Dendritic cell treated with granulocyte-macrophage colony-stimulating factor and Interleukin-4, amounts not matched to agents 40 ng/mL and 50 ng/mL, for 4 days (primary cell): ENCODE data around the gene ANGPTL8.

ENCODE experiments used
- H3K27ac Mint-ChIP-seq: one replicate; pipeline ENCODE4 v1.8.0; 2022; ENCODE audit warnings: mild to moderate bottlenecking, mixed read lengths
- H3K27me3 Mint-ChIP-seq: one replicate; pipeline ENCODE4 v1.8.0; 2022; ENCODE audit warnings: mild to moderate bottlenecking, mixed read lengths
- H3K36me3 Mint-ChIP-seq: one replicate; pipeline ENCODE4 v1.8.0; 2022; ENCODE audit warnings: low read depth, mixed read lengths
- H3K4me1 Mint-ChIP-seq: one replicate; pipeline ENCODE4 v1.8.0; 2022; ENCODE audit warnings: low read depth, mixed read lengths
- H3K4me3 Mint-ChIP-seq: one replicate; pipeline ENCODE4 v1.8.0; 2022; ENCODE audit warnings: mild to moderate bottlenecking, moderate library complexity, mixed read lengths
- H3K9me3 Mint-ChIP-seq: one replicate; pipeline ENCODE4 v1.8.0; 2022; ENCODE audit warnings: mixed read lengths
- intact Hi-C: fragments of 100-400 bp; cut with micrococcal nuclease; formaldehyde crosslinking; loops from one replicate; pipeline ENCODE4 v1.15.0; 2022

ANGPTL8 gene

GRCh38 chr19:11290256-11290655, 50.8 kb downstream of the ANGPTL8 start:
- H3K27ac Mint-ChIP-seq: no peak overlapping the region
- H3K36me3 Mint-ChIP-seq: no peaks in the 10 kb centered on the region
- H3K4me3 Mint-ChIP-seq: no peak overlapping the region
- peaks cover 21% of the 10 kb centered on the region for H3K27me3 Mint-ChIP-seq
- peaks cover 42% of the 10 kb centered on the region for H3K4me1 Mint-ChIP-seq
- H3K9me3 Mint-ChIP-seq: no peaks in the 10 kb centered on the region
- intact Hi-C loops: loop anchor here (5.0 kb wide), 3 partner anchors 48 to 147 kb away; partner anchors contain the start of genes ODAD3 and PRKCSH

- Mint-ChIP-seq H3K9me3 (no peaks in the 10 kb centered on the region), H3K36me3 (no peaks in the 10 kb centered on the region), H3K27me3 (peaks cover 18% of the 10 kb centered on the region), H3K4me3 (no peak overlapping the region), H3K27ac (no peak overlapping the region), H3K4me1 (peaks cover 51% of the 10 kb centered on the region)
- intact Hi-C loops: loop anchor here (5.0 kb wide), 3 partner anchors 49 to 146 kb away; partner anchors contain the start of genes ODAD3 and PRKCSH
Observed at GRCh38 chr19:11291415-11291814, 52.0 kb downstream of the ANGPTL8 start.
